H1 (cell line): ENCODE measurements around the gene CARD16. TPM values are rescaled to one million over a fixed set of nuclear protein-coding genes. Genes with fewer than 3 reads are reported as not detected.

ENCODE experiments used
- CBX5 ChIP-seq: fragments of 300-800, 300-1000 bp; sonication (generic); IDR thresholded peaks from 2 replicates; pipeline ENCODE4 v1.7.1; 2016; ENCODE audit warnings: antibody characterized with exemption, low read length, low read depth
- CREB1 ChIP-seq: IDR thresholded peaks from 2 replicates; pipeline ENCODE4 v1.6.1; 2012; ENCODE audit warnings: inconsistent platforms
- polyA plus RNA-seq, 7 experiments: library from polyadenylated mRNA; depleted of rRNA in 3 of 7; stranded (reverse) in 5 of 7; unstranded in 2 of 7; fragments of >200 nt in 5 of 7; fragments of 200-250 nt in 2 of 7; gene quantifications; 1 replicate in 5 of 7; 2 replicates in 1 of 7; 4 replicates in 1 of 7; pipeline versions ENCODE4 v1.2.1 to v1.2.3, GENCODE V29; 2011 to 2013; ENCODE audit warnings: missing spikeins in 2 of 7, mixed read lengths in 2 of 7
- total RNA-seq: library from RNA; stranded (reverse); fragmentation: NEBNext Ultra II Directional; extraction: Animal tissue kit (Norgen Biotek cat#: 25700); gene quantifications from 2 replicates; pipeline ENCODE4 v1.2.1, GENCODE V29; 2021
- TF ChIP-seq, protein P1 (sequence below): fragments of 300-600 bp; sonication (generic); IDR thresholded peaks from 2 replicates; pipeline ENCODE4 v1.7.1; 2012; ENCODE audit warnings: low read length, moderate library complexity, mild to moderate bottlenecking, inconsistent platforms; ENCODE audit not compliant: insufficient replicate concordance
- TF ChIP-seq, protein P2 (sequence below): IDR thresholded peaks from 2 replicates; pipeline ENCODE4 v1.6.1; 2012; ENCODE audit warnings: inconsistent platforms

Gene CARD16
- total and polyA plus RNA-seq, 2 of the 8 experiments (the other 6 are each of a cell fraction or from before 2014, with no cell fraction given): not detected

DNA sequence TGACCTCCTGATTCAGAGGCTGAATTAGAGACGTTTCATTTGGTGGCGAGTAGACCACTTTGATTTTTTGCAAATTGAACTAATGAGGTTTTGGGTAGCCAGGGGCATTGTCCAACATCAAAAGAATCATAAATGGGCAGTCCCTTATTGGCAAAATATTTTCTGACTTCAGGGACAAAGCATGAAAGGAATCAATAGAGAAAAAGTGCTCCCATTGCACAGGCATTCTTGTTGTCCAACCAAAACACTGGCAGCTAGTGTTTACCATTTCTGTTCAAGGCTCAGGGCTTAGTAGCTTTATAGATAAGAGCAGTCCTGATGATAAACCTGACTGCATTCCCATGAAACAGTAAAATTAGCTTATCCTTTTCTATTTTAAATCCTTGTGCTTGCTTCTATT lies 6.4 kb upstream of the CARD16 start (continued):
- TF ChIP-seq, protein P1, sequence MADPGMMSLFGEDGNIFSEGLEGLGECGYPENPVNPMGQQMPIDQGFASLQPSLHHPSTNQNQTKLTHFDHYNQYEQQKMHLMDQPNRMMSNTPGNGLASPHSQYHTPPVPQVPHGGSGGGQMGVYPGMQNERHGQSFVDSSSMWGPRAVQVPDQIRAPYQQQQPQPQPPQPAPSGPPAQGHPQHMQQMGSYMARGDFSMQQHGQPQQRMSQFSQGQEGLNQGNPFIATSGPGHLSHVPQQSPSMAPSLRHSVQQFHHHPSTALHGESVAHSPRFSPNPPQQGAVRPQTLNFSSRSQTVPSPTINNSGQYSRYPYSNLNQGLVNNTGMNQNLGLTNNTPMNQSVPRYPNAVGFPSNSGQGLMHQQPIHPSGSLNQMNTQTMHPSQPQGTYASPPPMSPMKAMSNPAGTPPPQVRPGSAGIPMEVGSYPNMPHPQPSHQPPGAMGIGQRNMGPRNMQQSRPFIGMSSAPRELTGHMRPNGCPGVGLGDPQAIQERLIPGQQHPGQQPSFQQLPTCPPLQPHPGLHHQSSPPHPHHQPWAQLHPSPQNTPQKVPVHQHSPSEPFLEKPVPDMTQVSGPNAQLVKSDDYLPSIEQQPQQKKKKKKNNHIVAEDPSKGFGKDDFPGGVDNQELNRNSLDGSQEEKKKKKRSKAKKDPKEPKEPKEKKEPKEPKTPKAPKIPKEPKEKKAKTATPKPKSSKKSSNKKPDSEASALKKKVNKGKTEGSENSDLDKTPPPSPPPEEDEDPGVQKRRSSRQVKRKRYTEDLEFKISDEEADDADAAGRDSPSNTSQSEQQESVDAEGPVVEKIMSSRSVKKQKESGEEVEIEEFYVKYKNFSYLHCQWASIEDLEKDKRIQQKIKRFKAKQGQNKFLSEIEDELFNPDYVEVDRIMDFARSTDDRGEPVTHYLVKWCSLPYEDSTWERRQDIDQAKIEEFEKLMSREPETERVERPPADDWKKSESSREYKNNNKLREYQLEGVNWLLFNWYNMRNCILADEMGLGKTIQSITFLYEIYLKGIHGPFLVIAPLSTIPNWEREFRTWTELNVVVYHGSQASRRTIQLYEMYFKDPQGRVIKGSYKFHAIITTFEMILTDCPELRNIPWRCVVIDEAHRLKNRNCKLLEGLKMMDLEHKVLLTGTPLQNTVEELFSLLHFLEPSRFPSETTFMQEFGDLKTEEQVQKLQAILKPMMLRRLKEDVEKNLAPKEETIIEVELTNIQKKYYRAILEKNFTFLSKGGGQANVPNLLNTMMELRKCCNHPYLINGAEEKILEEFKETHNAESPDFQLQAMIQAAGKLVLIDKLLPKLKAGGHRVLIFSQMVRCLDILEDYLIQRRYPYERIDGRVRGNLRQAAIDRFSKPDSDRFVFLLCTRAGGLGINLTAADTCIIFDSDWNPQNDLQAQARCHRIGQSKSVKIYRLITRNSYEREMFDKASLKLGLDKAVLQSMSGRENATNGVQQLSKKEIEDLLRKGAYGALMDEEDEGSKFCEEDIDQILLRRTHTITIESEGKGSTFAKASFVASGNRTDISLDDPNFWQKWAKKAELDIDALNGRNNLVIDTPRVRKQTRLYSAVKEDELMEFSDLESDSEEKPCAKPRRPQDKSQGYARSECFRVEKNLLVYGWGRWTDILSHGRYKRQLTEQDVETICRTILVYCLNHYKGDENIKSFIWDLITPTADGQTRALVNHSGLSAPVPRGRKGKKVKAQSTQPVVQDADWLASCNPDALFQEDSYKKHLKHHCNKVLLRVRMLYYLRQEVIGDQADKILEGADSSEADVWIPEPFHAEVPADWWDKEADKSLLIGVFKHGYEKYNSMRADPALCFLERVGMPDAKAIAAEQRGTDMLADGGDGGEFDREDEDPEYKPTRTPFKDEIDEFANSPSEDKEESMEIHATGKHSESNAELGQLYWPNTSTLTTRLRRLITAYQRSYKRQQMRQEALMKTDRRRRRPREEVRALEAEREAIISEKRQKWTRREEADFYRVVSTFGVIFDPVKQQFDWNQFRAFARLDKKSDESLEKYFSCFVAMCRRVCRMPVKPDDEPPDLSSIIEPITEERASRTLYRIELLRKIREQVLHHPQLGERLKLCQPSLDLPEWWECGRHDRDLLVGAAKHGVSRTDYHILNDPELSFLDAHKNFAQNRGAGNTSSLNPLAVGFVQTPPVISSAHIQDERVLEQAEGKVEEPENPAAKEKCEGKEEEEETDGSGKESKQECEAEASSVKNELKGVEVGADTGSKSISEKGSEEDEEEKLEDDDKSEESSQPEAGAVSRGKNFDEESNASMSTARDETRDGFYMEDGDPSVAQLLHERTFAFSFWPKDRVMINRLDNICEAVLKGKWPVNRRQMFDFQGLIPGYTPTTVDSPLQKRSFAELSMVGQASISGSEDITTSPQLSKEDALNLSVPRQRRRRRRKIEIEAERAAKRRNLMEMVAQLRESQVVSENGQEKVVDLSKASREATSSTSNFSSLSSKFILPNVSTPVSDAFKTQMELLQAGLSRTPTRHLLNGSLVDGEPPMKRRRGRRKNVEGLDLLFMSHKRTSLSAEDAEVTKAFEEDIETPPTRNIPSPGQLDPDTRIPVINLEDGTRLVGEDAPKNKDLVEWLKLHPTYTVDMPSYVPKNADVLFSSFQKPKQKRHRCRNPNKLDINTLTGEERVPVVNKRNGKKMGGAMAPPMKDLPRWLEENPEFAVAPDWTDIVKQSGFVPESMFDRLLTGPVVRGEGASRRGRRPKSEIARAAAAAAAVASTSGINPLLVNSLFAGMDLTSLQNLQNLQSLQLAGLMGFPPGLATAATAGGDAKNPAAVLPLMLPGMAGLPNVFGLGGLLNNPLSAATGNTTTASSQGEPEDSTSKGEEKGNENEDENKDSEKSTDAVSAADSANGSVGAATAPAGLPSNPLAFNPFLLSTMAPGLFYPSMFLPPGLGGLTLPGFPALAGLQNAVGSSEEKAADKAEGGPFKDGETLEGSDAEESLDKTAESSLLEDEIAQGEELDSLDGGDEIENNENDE: no peak
- no peak for TF ChIP-seq CREB1
- TF ChIP-seq CBX5: no peak
- TF ChIP-seq, protein P2, sequence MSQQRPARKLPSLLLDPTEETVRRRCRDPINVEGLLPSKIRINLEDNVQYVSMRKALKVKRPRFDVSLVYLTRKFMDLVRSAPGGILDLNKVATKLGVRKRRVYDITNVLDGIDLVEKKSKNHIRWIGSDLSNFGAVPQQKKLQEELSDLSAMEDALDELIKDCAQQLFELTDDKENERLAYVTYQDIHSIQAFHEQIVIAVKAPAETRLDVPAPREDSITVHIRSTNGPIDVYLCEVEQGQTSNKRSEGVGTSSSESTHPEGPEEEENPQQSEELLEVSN: no peak
